Measurements from ENCODE around the gene TMF1. TPM values are rescaled to one million over a fixed set of nuclear protein-coding genes. Genes with fewer than 3 reads are reported as not detected.

TMF1 gene
- total and polyA plus RNA-seq, 2 of the 8 experiments (the other 6 are each of a cell fraction or from before 2014, with no cell fraction given) = 1.4 to 18.3 TPM

DNA sequence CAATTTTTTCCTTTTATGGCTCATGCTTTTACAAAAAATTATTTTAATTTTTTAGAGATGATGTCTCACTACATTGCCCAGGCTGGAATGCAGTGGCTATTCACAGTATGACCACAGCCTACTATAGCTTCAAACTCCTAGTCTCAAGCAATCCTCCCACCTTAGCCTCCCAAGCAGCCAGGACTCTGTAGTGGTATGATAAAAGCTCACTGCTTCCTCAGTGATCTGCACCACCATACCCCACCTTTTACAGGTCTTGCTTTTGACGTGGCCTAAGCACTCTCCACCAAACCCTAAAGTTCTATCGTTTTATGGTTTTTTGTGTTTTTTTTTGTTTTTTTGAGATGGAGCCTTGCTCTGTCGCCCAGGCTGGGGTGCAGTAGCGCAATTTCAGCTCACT, 14.0 kb upstream of the TMF1 start (continued):
- TF ChIP-seq, protein P1, sequence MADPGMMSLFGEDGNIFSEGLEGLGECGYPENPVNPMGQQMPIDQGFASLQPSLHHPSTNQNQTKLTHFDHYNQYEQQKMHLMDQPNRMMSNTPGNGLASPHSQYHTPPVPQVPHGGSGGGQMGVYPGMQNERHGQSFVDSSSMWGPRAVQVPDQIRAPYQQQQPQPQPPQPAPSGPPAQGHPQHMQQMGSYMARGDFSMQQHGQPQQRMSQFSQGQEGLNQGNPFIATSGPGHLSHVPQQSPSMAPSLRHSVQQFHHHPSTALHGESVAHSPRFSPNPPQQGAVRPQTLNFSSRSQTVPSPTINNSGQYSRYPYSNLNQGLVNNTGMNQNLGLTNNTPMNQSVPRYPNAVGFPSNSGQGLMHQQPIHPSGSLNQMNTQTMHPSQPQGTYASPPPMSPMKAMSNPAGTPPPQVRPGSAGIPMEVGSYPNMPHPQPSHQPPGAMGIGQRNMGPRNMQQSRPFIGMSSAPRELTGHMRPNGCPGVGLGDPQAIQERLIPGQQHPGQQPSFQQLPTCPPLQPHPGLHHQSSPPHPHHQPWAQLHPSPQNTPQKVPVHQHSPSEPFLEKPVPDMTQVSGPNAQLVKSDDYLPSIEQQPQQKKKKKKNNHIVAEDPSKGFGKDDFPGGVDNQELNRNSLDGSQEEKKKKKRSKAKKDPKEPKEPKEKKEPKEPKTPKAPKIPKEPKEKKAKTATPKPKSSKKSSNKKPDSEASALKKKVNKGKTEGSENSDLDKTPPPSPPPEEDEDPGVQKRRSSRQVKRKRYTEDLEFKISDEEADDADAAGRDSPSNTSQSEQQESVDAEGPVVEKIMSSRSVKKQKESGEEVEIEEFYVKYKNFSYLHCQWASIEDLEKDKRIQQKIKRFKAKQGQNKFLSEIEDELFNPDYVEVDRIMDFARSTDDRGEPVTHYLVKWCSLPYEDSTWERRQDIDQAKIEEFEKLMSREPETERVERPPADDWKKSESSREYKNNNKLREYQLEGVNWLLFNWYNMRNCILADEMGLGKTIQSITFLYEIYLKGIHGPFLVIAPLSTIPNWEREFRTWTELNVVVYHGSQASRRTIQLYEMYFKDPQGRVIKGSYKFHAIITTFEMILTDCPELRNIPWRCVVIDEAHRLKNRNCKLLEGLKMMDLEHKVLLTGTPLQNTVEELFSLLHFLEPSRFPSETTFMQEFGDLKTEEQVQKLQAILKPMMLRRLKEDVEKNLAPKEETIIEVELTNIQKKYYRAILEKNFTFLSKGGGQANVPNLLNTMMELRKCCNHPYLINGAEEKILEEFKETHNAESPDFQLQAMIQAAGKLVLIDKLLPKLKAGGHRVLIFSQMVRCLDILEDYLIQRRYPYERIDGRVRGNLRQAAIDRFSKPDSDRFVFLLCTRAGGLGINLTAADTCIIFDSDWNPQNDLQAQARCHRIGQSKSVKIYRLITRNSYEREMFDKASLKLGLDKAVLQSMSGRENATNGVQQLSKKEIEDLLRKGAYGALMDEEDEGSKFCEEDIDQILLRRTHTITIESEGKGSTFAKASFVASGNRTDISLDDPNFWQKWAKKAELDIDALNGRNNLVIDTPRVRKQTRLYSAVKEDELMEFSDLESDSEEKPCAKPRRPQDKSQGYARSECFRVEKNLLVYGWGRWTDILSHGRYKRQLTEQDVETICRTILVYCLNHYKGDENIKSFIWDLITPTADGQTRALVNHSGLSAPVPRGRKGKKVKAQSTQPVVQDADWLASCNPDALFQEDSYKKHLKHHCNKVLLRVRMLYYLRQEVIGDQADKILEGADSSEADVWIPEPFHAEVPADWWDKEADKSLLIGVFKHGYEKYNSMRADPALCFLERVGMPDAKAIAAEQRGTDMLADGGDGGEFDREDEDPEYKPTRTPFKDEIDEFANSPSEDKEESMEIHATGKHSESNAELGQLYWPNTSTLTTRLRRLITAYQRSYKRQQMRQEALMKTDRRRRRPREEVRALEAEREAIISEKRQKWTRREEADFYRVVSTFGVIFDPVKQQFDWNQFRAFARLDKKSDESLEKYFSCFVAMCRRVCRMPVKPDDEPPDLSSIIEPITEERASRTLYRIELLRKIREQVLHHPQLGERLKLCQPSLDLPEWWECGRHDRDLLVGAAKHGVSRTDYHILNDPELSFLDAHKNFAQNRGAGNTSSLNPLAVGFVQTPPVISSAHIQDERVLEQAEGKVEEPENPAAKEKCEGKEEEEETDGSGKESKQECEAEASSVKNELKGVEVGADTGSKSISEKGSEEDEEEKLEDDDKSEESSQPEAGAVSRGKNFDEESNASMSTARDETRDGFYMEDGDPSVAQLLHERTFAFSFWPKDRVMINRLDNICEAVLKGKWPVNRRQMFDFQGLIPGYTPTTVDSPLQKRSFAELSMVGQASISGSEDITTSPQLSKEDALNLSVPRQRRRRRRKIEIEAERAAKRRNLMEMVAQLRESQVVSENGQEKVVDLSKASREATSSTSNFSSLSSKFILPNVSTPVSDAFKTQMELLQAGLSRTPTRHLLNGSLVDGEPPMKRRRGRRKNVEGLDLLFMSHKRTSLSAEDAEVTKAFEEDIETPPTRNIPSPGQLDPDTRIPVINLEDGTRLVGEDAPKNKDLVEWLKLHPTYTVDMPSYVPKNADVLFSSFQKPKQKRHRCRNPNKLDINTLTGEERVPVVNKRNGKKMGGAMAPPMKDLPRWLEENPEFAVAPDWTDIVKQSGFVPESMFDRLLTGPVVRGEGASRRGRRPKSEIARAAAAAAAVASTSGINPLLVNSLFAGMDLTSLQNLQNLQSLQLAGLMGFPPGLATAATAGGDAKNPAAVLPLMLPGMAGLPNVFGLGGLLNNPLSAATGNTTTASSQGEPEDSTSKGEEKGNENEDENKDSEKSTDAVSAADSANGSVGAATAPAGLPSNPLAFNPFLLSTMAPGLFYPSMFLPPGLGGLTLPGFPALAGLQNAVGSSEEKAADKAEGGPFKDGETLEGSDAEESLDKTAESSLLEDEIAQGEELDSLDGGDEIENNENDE (IDR thresholded peaks at IDR 0.05; ENCODE audit: insufficient replicate concordance, low read length) = no peak
- TF ChIP-seq EZH2 (IDR thresholded peaks at IDR 0.05; ENCODE audit: low read depth, low read length, severe bottlenecking) (no peak), BCL11A (IDR thresholded peaks at IDR 0.05; ENCODE audit: low read depth in 2 of 2, low read length in 2 of 2) (no peak), YY1 (IDR thresholded peaks at IDR 0.05; ENCODE audit: low read depth, low read length) (no peak), TAF7 (optimal IDR thresholded peaks at IDR 0.05; ENCODE audit: borderline replicate concordance, low read depth, low read length) (no peak), SP4 (IDR thresholded peaks at IDR 0.05; ENCODE audit: low read length) (no peak), CHD1 (IDR thresholded peaks at IDR 0.05; ENCODE audit: low read depth, low read length) (no peak), JUN (IDR thresholded peaks at IDR 0.05; ENCODE audit: low read depth, low read length) (no peak), RXRA (IDR thresholded peaks at IDR 0.05; ENCODE audit: insufficient read depth, low read depth, low read length) (no peak), PHF8 (conservative IDR thresholded peaks at IDR 0.05; ENCODE audit: low read depth, low read length) (no peak), CTBP2 (IDR thresholded peaks at IDR 0.05; ENCODE audit: borderline replicate concordance, insufficient read depth, insufficient read length, low read length) (no peak)

All from H1 (cell line).